Sigmoid colon (tissue), 7 donors: ENCODE data around the gene B4GALT4. TPM values are rescaled to one million over a fixed set of nuclear protein-coding genes. Genes with fewer than 3 reads are reported as not detected.

ENCODE experiments used
- DNase-seq: peaks from one replicate; pipeline ENCODE4 v3.0.0-alpha.2; 2019
- H3K27ac ChIP-seq, 4 donors: fragments of 200-600 bp; sonication (generic); one replicate each; pipeline ENCODE4 v1.5.1; 2016 to 2019; ENCODE audit warnings: mild to moderate bottlenecking in 1 of 4
- H3K27me3 ChIP-seq, 3 donors: fragments of 200-600 bp; sonication (generic); one replicate each; pipeline ENCODE4 v1.5.1; 2019; ENCODE audit warnings: mild to moderate bottlenecking in 1 of 3
- H3K36me3 ChIP-seq, 4 donors: fragments of 200-600 bp; sonication (generic); one replicate each; pipeline ENCODE4 v1.5.1; 2016 to 2019
- H3K4me1 ChIP-seq, 4 donors: fragments of 200-600 bp; sonication (generic); one replicate each; pipeline ENCODE4 v1.5.1; 2017 to 2019
- H3K4me3 ChIP-seq, 4 donors: fragments of 200-600 bp; sonication (generic); one replicate each; pipeline ENCODE4 v1.5.1; 2017 to 2019; ENCODE audit warnings: mild to moderate bottlenecking in 2 of 4, moderate library complexity in 1 of 4
- H3K9me3 ChIP-seq, 4 donors: fragments of 200-600 bp in 3 of 4; sonication (generic) in 3 of 4; one replicate each; pipeline versions ENCODE4 v1.5.1 to v1.6.1; 2013 to 2019
- CTCF ChIP-seq, 4 experiments: fragments of 450-650 bp in 3 of 4; fragments of 200-600 bp in 1 of 4; IDR thresholded peaks; one replicate each; pipeline ENCODE4 v1.5.1; 2016 to 2019; ENCODE audit warnings: antibody characterized with exemption in 4 of 4, mild to moderate bottlenecking in 3 of 4, moderate library complexity in 2 of 4
- EP300 ChIP-seq, 4 donors: sonication (generic); formaldehyde crosslinking; IDR thresholded peaks; one replicate each; pipeline ENCODE4 v1.6.1; 2017; ENCODE audit warnings: antibody characterized with exemption in 4 of 4
- POLR2A ChIP-seq, 2 donors: fragments of 450-650 bp; IDR thresholded peaks; one replicate each; pipeline ENCODE4 v1.6.1; 2016; ENCODE audit warnings: antibody characterized with exemption in 2 of 2, mild to moderate bottlenecking in 2 of 2, moderate library complexity in 2 of 2
- POLR2AphosphoS5 ChIP-seq, 4 donors: sonication (generic); formaldehyde crosslinking; IDR thresholded peaks; one replicate each; pipeline ENCODE4 v1.6.1; 2017; ENCODE audit warnings: antibody characterized with exemption in 4 of 4
- WGBS, 2 donors: extraction: QIAGEN DNeasy Blood & Tissue Kit; methylation state at CpG; one replicate each; pipeline ENCODE4 v1.1.7; 2013; 5-methylcytosine and 5-hydroxymethylcytosine counted together
- intact Hi-C: fragments of 100-400 bp; cut with DNase I; formaldehyde crosslinking; loops from one replicate; pipeline ENCODE4 v1.15.1; 2023
- polyA plus RNA-seq, 3 donors: library from polyadenylated mRNA; stranded (reverse); fragments of 200-250 nt; gene quantifications; one replicate each; pipeline ENCODE4 v1.2.3, GENCODE V29; 2013
- total RNA-seq, 4 donors: library from RNA; depleted of rRNA; stranded (reverse); fragments of >200 nt; gene quantifications; one replicate each; pipeline ENCODE4 v1.1.0, GENCODE V29; 2016
- donor health status: healthy with polysubstance abuse.
- donor health status: Bipolar disorder and iron deficiency.
- donor health status: healthy.

Gene B4GALT4
- total and polyA plus RNA-seq, 7 donors: 12.1 to 45.6 (median 15.8) TPM

- no peak for DNase-seq
- H3K27me3 ChIP-seq: no peaks in the 10 kb centered on the region
- no peak overlapping the region for H3K27ac ChIP-seq
- H3K4me3 ChIP-seq: no peak overlapping the region
- H3K9me3 ChIP-seq: no peaks in the 10 kb centered on the region
- WGBS, 2 donors: 95 to 96% methylated on average over 7 of the region's 7 CpGs
- intact Hi-C loops: no loop called here
- H3K36me3 ChIP-seq: peaks cover 0 to 70% (median 26%) of the 10 kb centered on the region in 4 donors
- TF ChIP-seq CTCF (IDR thresholded peaks at IDR 0.05) (no peak), POLR2A (IDR thresholded peaks at IDR 0.05) (no peak), POLR2AphosphoS5 (IDR thresholded peaks at IDR 0.05) (no peak), EP300 (IDR thresholded peaks at IDR 0.05) (no peak)
- peaks cover 0 to 12% (median 7%) of the 10 kb centered on the region in 4 donors for H3K4me1 ChIP-seq
Observed at GRCh38 chr3:119222391-119222790, 18.3 kb downstream of the B4GALT4 start.

- 91 to 92% methylated on average over 2 of the region's 2 CpGs for WGBS, 2 donors
- Histone ChIP-seq H3K4me3 (no peak overlapping the region), H3K27me3 (no peaks in the 10 kb centered on the region), H3K4me1 (peaks cover 0 to 7% (median 3%) of the 10 kb centered on the region in 4 donors), H3K36me3 (peaks cover 0 to 75% (median 31%) of the 10 kb centered on the region in 4 donors), H3K27ac (no peak overlapping the region), H3K9me3 (no peaks in the 10 kb centered on the region)
- intact Hi-C loops: no loop called here
- DNase-seq: no peak
- TF ChIP-seq POLR2A (IDR thresholded peaks at IDR 0.05) (no peak), CTCF (IDR thresholded peaks at IDR 0.05) (no peak), POLR2AphosphoS5 (IDR thresholded peaks at IDR 0.05) (no peak), EP300 (IDR thresholded peaks at IDR 0.05) (no peak)
Observed at GRCh38 chr3:119221779-119222320, 18.8 kb downstream of the B4GALT4 start.

- Histone ChIP-seq H3K27me3 (no peaks in the 10 kb centered on the region), H3K36me3 (peaks cover 0 to 78% (median 34%) of the 10 kb centered on the region in 4 donors), H3K27ac (no peak overlapping the region), H3K4me1 (no peaks in the 10 kb centered on the region), H3K9me3 (no peaks in the 10 kb centered on the region), H3K4me3 (no peak overlapping the region)
- TF ChIP-seq POLR2A (IDR thresholded peaks at IDR 0.05) (no peak), EP300 (IDR thresholded peaks at IDR 0.05) (no peak), POLR2AphosphoS5 (IDR thresholded peaks at IDR 0.05) (no peak), CTCF (IDR thresholded peaks at IDR 0.05) (no peak)
- WGBS, 2 donors: 21 to 75% methylated on average over 3 of the region's 3 CpGs
- DNase-seq: no peak
- intact Hi-C loops: no loop called here
Observed at GRCh38 chr3:119220970-119221667, 19.6 kb downstream of the B4GALT4 start.

- intact Hi-C loops: no loop called here
- Histone ChIP-seq H3K27me3 (no peaks in the 10 kb centered on the region), H3K36me3 (peaks cover 0 to 83% (median 34%) of the 10 kb centered on the region in 4 donors), H3K4me3 (no peak overlapping the region), H3K4me1 (no peaks in the 10 kb centered on the region), H3K9me3 (no peaks in the 10 kb centered on the region), H3K27ac (no peak overlapping the region)
- no peak for DNase-seq
- TF ChIP-seq CTCF (IDR thresholded peaks at IDR 0.05) (no peak), EP300 (IDR thresholded peaks at IDR 0.05) (no peak), POLR2A (IDR thresholded peaks at IDR 0.05) (no peak), POLR2AphosphoS5 (IDR thresholded peaks at IDR 0.05) (no peak)
- WGBS, 2 donors: 24 to 77% methylated on average over 7 of the region's 7 CpGs
Observed at GRCh38 chr3:119220198-119220597, 20.5 kb downstream of the B4GALT4 start.
